HG03045 (cell line): ENCODE results near the gene BBS1.

Experiments used
- ATAC-seq: cut with Tn5 transposase; IDR thresholded peaks from one replicate; pipeline ENCODE4 v1.9.1; 2021; ENCODE audit warnings: mild to moderate bottlenecking, moderate library complexity; ENCODE audit not compliant: unreplicated experiment

The BBS1 gene

DNA sequence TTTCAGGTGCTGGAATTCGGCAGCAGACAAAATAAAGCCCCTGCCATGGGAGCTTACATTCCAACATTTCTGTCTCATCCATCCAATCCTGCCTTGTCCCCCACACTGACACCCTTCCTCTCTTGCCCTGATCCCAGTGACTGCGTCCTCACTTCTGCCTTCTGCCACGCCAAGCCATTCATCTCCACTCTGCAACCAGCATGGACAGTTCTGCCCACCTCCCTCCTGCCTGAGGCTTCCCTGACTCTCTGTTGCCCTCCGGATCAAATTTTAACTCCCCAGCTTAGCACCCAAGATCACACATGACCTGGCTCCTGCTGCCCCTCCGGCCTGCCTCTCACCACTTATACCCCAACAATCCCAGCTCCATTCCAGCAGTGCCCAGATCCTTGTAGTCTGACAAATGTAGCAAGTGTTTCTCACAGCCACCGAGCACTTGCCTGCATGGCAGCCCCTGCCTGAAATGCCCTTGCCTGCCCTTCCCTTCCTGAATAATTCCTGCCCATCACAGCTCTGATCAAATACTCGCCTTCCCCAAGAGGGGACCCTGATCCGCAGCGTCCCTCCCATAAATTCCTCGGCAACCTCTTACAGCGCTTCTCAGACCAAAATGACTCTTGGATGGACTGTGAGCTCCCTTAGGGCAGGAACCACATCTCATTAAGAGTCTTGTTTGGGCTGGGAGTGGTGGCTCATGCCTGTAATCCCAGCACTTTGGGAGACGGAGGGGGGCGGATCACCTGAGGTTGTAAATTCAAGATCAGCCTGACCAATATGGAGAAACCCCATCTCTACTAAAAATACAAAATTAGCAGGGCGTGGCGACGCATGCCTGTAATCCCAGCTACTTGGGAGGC, 38.6 kb downstream of the BBS1 start:
- no peak for ATAC-seq

GRCh38 chr11:66549696-66550095, 39.3 kb downstream of the BBS1 start:
- ATAC-seq = no peak

- no peak for ATAC-seq
Measured at GRCh38 chr11:66550887-66551286, 40.5 kb downstream of the BBS1 start.

- no peak for ATAC-seq
Measured at GRCh38 chr11:66554602-66555001, 44.2 kb downstream of the BBS1 start.

DNA sequence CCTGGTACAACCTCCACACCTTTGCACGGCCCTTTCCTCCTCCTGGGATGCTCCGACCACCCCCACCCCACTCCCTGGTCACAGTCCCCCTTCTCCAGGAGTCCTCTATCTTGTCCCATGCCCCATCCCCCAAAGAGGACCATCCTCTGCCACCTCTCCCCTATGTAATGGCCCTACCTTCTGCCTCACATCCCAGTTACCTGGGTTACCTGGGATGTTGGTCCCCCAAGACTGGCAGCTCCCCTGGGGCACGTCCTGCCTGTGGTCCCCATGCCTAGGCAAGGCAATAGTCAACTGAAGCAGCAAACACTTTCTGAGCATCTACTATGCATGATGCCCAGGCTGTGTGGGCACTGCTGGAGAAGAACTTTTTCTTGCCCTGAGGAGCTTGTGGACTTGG, 45.0 kb downstream of the BBS1 start:
- no peak for ATAC-seq

DNA sequence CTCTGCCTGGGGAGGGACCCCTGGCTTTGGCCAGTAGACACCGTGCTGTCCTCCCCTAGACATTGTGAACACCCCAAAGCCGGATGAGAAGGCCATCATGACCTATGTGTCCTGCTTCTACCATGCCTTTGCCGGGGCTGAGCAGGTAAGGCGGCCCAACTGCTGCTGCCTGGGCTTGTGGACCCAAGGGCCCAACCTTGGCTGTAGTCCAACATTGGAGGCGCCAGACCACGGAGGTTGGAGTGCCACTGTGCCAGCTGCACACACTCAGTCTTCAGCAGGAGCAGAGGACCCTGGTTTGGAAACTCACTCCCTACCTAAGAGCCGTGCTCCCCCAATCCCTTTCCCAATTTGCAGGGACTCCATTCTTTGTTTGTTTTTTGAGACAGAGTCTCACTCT, 45.7 kb downstream of the BBS1 start:
- ATAC-seq = no peak

- ATAC-seq = no peak
Measured at GRCh38 chr11:66557733-66558326, 47.4 kb downstream of the BBS1 start.

DNA sequence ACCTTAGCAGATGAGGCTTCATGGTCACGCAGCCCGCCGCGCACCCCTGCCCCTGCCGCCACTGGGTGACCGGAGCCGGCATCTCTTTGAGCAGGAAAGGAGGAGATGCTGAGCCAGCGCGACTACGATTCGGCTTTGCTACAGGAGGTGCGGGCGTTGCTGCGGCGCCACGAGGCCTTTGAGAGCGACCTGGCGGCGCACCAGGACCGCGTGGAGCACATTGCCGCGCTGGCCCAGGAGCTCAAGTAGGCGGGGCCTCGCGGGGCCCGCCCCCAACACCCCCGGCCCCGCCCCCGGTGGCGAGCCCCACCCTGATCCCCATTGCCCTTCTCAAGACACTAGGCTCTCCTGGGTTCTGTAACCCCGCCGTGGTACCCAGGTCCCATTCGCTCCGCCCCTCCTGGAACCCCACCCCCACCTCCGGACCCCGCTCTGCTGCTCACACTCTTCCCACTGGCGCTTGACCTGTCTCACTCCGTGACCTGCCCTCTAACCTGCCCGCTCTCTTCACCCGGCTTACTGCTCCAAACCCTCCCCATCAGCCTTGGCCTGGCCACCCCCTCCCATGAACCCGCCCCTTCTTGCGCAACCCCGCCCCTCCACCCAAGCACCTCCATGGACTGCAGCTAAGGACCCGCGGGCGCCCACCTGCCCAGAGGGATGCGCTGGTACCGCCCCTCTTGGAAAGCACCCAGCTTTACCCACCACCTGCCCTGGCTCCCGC, 48.9 kb downstream of the BBS1 start:
- ATAC-seq = no peak

GRCh38 chr11:66559866-66560676, 49.6 kb downstream of the BBS1 start:
- no peak for ATAC-seq

- no peak for ATAC-seq
Measured at GRCh38 chr11:66561178-66561974, 50.9 kb downstream of the BBS1 start.

DNA sequence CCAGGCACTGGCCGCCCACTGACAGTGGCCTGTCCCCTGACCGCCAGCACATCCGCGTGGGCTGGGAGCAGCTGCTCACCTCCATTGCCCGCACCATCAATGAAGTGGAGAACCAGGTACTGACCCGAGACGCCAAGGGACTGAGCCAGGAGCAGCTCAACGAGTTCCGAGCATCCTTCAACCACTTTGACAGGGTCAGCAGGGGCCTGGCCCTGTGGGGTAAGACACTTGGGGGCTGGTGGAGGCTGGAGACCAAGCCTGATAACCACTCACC, 51.5 kb downstream of the BBS1 start:
- ATAC-seq = no peak

- ATAC-seq = no peak
Measured at GRCh38 chr11:66562275-66562674, 51.8 kb downstream of the BBS1 start.

GRCh38 chr11:66562907-66563583, 52.6 kb downstream of the BBS1 start:
- ATAC-seq = no peak

GRCh38 chr11:66563832-66564231, 53.4 kb downstream of the BBS1 start:
- ATAC-seq = no peak

- ATAC-seq = no peak
Measured at GRCh38 chr11:66564538-66564937, 54.1 kb downstream of the BBS1 start.

- no peak for ATAC-seq
Measured at GRCh38 chr11:66564984-66565383, 54.5 kb downstream of the BBS1 start.

DNA sequence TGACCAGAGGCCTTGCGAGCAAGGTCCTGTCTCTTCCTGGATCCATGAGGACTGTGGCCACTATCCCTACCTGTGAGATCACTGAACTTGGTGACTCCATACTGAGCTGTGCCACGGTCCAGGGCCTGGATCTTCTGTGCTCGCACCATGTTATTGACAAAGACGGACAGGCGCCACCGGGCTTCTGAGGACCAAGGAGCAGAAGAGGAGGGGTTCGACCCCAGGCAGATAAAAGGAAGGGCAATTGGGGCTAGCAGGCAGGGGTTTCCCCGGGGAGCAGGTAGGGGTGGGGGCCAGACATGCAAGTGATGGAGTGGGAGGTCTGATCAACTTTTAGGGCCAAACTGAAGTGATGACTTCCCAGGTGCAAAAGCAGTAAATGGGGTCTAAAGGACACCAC, 55.8 kb downstream of the BBS1 start:
- ATAC-seq = no peak

- ATAC-seq = no peak
Measured at GRCh38 chr11:66567787-66568123, 57.3 kb downstream of the BBS1 start.

DNA sequence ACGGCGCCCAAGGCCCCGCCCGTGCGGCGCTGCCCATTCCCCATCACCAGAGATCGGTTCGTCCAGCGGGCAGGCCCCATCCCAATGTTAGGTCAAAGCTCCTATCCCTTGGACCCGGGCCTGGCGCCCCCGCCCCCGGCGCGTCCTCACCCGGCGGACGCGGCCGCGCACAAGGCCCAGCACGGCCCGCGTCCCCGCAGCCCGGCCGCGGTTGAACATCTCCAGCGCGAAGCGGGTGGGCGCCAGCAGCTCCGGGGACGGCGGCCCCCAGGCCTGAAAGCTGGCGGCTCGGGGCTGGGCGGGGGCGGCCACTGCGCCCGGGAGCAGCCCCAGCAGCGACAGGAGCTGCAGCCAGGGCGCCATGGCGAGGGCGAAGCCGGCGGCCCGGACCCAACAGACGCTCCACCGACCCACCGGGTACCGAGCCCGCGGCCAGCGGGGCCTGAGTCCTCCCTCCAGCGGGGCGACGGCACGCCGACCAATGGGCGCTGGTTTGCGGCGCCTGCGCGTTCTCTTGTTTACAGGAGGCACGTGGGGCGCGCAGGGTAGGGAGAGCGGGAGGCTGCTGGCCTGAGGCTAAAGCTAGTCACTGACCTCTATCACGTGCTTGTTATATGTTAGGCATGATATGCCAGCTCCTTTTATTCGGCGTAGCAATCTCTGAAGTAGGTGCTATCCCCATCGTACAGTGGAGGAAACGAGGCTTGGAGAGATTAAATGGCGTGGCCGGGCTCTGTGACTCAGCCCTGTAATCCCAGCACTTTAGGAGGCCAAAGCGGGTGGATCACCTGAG, 57.9 kb downstream of the BBS1 start, which contains the start of gene CTSF:
CTSF (minus strand) TSS at position 483 of the 793 bp plus-strand sequence; CDS start at position 363, 120 bp downstream.
- peak; percentile 63 for ATAC-seq
